ACC112 (cell line): ENCODE results near the gene ZNF384.

ENCODE experiments used
- H2AFZ ChIP-seq: fragments of 200-600 bp; sonication (generic); one replicate; pipeline ENCODE4 v1.6.0; 2017; ENCODE audit warnings: antibody characterized with exemption, low read length; ENCODE audit not compliant: unreplicated experiment
- H3K27ac ChIP-seq: fragments of 200-600 bp; sonication (generic); 2 replicates; pipeline ENCODE4 v1.5.1; 2014; ENCODE audit warnings: low read depth, mild to moderate bottlenecking, antibody characterized with exemption, low read length, moderate library complexity
- H3K27me3 ChIP-seq: fragments of 200-600 bp; sonication (generic); 2 replicates; pipeline ENCODE4 v1.6.1; 2014; ENCODE audit warnings: mild to moderate bottlenecking, antibody characterized with exemption, low read length, moderate library complexity, mixed read lengths; ENCODE audit not compliant: insufficient read depth
- H3K36me3 ChIP-seq: fragments of 200-600 bp; sonication (generic); 2 replicates; pipeline ENCODE4 v1.6.1; 2016; ENCODE audit warnings: mild to moderate bottlenecking, antibody characterized with exemption, low read length, moderate library complexity, mixed read lengths; ENCODE audit not compliant: insufficient read depth
- H3K4me1 ChIP-seq: fragments of 200-600 bp; sonication (generic); one replicate; pipeline ENCODE4 v1.6.1; 2016; ENCODE audit warnings: low read length, mixed read lengths; ENCODE audit not compliant: insufficient read depth, unreplicated experiment, control insufficient read depth
- H3K4me3 ChIP-seq: fragments of 200-600 bp; sonication (generic); 2 replicates; pipeline ENCODE4 v1.5.1; 2014; ENCODE audit warnings: mild to moderate bottlenecking, low read depth, low read length
- H3K79me2 ChIP-seq: fragments of 200-600 bp; sonication (generic); one replicate; pipeline ENCODE4 v1.6.0; 2016; ENCODE audit warnings: low read length; ENCODE audit not compliant: control insufficient read depth, unreplicated experiment, insufficient read depth

ZNF384 gene

DNA sequence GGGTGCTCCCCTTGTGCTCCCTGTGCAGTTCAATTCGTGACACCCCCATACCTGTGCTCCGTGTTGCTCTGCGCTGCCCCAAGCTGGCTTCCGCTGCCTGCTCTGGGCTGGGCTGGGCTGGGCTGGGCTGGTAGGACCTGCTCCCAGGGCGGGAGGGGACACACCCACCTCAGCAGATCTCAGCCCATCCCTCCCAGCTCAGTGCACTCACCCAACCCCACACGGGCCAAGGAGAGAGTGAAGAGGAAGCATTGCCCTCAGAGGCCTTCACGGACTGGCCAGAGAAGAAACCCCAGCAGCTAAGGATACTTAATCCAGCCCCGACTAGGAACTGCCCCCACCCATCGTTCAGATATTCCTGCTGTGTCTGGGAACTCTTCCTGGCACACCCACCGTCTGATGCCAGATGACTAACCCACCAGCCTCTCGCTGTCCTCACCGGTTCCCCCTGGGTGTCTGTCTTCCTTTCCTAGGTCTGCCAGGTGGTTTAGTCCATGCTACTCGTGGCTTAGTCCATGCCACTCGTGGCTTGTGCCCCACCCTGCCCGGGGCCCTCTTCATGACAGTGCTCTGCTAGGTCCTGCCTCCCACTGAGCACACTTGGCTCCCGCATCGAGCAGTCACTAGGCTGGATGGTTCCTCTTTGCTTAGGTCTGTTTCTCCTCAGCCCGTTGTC, 53.2 kb downstream of the ZNF384 start, which contains the start of gene LPAR5:
Gene LPAR5, minus strand, starts transcription at position 104 of the 676 bp plus-strand sequence. CDS start 14,711 bp downstream, outside the sequence.
- Histone ChIP-seq H3K36me3 (no peaks in the 10 kb centered on the region), H3K79me2 (no peaks in the 10 kb centered on the region), H2AFZ (no peak within 1 kb of the TSS), H3K27ac (no peak within 1 kb of the TSS), H3K27me3 (peaks cover 10% of the 10 kb centered on the region; the same call in 1 of the 2 replicates), H3K4me1 (peaks cover 12% of the 10 kb centered on the region), H3K4me3 (no peak within 1 kb of the TSS)

DNA sequence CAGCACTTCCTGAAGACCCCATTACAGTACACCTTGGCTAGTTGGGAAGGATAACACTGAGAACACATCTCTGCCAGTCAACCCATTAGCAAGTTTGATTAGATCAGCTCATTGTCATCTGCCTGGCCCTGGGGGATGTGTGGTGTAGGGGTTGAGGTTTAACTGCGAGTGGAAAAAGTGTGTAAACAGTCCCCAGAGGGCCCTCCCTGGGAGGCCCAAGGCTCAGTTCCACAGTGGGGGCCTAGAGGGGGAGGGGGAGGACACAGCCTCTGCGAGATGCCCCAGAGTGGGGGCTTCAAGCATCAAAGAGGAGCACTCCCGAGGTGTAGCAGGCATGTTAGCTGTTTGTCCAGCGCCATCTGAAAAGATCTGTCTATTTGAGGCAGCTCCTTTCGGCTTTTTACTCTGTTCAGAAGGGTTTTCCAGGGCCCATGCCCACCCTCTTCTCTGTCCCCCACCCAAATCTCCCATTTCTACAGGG, 53.8 kb downstream of the ZNF384 start:
- no peak overlapping the region for H2AFZ ChIP-seq
- peaks cover 5% of the 10 kb centered on the region; the same call in 1 of the 2 replicates for H3K27me3 ChIP-seq
- H3K27ac ChIP-seq, result no peak overlapping the region
- no peaks in the 10 kb centered on the region for H3K36me3 ChIP-seq
- H3K4me3 ChIP-seq, result no peak overlapping the region
- H3K4me1 ChIP-seq, result peaks cover 12% of the 10 kb centered on the region
- no peaks in the 10 kb centered on the region for H3K79me2 ChIP-seq

DNA sequence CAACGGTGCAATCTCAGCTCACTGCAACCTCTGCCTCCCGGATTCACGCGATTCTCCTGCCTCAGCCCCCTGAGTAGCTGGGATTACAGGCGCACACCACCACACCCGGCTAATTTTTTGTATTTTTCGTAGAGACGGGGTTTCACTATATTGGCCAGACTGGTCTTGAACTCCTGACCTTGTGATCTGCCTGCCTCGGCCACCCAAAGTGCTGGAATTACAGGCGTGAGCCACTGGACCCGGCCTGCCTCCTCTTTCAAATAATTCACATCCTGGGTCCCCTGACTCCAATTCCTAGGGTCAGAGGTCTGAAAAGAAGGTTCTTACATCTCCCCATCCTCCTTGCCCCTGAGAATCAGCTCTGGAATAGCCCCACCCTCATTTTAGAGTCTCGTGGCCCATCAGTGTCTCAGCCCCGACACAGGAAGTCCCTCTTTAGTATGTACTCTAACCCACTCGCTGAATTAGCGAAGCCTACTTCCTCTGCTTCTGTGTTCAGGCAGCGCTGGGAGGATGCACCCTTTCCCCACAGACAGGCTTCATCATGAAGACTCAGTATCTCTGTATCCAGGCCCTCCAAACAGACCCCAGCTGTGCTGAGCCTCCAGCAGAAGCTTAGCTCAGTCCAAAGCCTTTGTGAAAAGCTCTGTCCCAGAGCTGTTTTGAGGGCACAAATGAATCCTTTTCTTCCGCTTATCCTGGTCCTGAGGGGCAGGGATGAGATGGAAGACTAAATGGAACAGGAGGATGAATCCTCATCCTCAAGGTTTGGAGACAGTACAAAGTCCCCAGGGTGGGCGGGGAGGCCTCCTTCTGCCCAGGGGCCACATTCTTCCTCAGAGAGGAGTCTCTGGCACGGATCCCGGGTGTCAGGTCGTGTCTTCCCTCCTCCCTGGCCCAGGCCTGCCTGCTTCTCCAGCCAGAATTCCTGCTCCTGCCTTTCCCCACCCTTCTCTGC, 56.9 kb downstream of the ZNF384 start:
- no peaks in the 10 kb centered on the region for H3K79me2 ChIP-seq
- H2AFZ ChIP-seq, result no peak overlapping the region
- no peaks in the 10 kb centered on the region for H3K27me3 ChIP-seq
- peaks cover 12% of the 10 kb centered on the region for H3K4me1 ChIP-seq
- H3K27ac ChIP-seq, result no peak overlapping the region
- H3K36me3 ChIP-seq, result no peaks in the 10 kb centered on the region
- no peak overlapping the region for H3K4me3 ChIP-seq

DNA sequence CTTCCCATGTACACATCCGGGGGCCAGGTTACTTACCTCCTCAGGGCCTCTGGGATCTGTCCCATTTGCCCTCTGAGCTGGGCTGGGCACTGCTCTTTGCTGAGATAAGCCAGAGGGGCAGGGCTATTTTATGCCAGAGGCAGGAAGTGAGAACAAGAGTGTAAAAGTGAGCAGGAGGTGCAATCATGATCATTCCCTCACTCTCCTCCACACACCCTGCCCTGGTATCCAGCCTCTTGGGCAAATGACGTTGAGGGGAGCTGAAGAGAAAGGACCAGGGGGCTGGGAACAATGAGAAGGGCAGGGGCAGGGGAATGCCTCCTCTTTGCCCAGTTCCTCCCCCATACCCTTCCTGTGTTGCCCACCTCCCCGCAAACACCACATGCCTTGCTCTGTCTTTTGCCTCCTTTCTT, 57.6 kb downstream of the ZNF384 start:
- no peaks in the 10 kb centered on the region for H3K36me3 ChIP-seq
- no peak overlapping the region for H3K4me3 ChIP-seq
- no peaks in the 10 kb centered on the region for H3K79me2 ChIP-seq
- no peaks in the 10 kb centered on the region for H3K27me3 ChIP-seq
- H3K4me1 ChIP-seq, result peaks cover 12% of the 10 kb centered on the region
- no peak overlapping the region for H3K27ac ChIP-seq
- no peak overlapping the region for H2AFZ ChIP-seq

DNA sequence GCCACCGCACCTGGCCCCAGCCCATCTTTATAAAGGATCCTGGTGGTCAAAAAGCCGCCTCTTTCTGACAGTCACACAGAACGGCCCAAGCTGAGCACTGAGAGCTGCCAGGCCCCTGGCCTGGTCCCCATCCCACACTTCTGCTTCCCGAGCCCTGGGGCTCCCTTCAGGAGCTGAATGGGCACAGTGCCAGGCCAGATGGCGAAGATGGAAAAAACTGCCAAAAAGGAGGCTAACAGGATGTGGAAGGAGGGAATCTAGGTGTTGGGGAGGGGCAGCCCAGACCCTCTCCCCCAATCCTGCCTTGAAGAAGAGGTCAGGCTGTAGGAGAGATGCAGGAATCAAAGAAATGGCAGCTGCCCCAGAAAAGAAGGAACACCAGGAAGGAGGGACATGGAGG, 58.4 kb downstream of the ZNF384 start:
- no peaks in the 10 kb centered on the region for H3K36me3 ChIP-seq
- H3K79me2 ChIP-seq, result no peaks in the 10 kb centered on the region
- H3K27me3 ChIP-seq, result no peaks in the 10 kb centered on the region
- H3K4me1 ChIP-seq, result peaks cover 5% of the 10 kb centered on the region
- H3K27ac ChIP-seq, result no peak overlapping the region
- no peak overlapping the region for H3K4me3 ChIP-seq
- H2AFZ ChIP-seq, result no peak overlapping the region

DNA sequence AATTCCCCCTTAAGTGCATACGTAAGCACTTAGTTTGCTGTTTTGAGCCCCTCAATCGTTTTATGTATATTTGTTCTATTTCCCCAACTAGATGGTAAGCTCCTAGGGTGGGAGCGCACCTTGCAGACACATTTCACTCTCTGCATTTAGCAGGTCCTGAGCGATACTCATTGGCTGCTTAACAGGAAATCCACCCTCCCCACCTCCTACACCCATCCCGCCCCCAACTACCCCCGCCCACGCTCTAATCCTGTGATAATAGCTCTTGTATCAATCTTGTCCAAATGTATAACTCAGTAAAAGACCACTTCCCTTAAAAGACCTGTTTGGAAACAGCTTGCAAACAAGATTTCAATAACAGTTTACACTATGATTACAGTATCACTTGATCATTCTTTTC, 61.6 kb downstream of the ZNF384 start:
- Histone ChIP-seq H3K27me3 (no peaks in the 10 kb centered on the region), H3K79me2 (no peaks in the 10 kb centered on the region), H2AFZ (no peak overlapping the region), H3K27ac (no peak overlapping the region), H3K36me3 (no peaks in the 10 kb centered on the region), H3K4me3 (no peak overlapping the region), H3K4me1 (peaks cover 2% of the 10 kb centered on the region)

DNA sequence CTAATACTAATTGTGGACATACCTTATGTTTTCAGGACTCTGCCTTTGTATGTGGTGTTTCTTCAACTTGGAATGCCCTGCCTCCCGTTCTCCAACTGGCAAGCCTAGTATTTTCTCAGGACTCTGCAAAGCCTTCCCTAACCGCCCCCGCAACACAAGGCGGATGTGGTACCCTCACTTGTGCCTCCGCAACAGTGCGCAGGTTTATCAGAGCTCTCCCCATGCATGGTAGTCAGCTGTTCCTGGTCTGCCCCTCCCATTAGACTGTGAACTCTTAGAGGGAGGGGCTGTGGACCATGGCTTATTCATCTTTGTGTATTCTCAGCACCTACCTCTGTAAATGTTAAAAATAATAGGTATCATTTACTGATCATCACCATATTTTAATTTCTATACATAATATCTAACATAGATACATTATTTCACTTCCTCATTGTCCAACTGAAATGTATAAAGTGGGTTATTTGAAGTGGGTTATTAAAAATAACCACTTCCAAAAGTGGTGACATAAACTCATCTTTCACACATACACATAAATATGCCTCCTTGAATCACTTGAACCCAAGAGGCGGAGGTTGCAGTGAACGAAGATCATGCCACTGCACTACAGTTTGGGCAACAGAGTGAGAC, 62.4 kb downstream of the ZNF384 start:
- Histone ChIP-seq H3K4me3 (no peak overlapping the region), H3K27ac (no peak overlapping the region), H3K79me2 (no peaks in the 10 kb centered on the region)

DNA sequence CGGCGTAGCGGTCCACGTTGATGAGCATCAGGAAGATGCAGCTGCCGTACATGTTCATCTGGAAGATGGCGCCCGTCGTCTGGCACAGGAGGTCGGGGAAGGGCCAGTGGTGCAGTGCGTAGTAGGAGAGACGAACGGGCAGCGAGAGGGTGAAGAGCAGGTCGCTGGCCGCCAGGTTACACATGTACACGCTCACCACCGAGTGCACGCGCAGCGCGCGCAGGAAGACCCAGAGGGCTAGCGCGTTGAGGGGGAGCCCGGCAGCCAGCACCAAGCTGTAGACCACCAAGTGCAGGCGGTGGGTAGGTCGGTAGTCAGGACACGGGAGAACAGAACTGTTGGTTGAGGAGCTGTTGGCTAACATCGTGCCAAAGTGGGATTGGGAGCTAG, 68.3 kb downstream of the ZNF384 start:
- H3K36me3 ChIP-seq, result no peaks in the 10 kb centered on the region
- H3K4me1 ChIP-seq, result no peaks in the 10 kb centered on the region
- no peaks in the 10 kb centered on the region for H3K79me2 ChIP-seq
- H2AFZ ChIP-seq, result no peak overlapping the region
- 0 out of 2 replicates have a peak overlapping the region, but pooled peaks have one; percentile 21 for H3K4me3 ChIP-seq
- no peak overlapping the region for H3K27ac ChIP-seq
- peaks cover 3% of the 10 kb centered on the region; the same call in 1 of the 2 replicates for H3K27me3 ChIP-seq

More for the DNA sequence above, 62.4 kb downstream of the ZNF384 start:
- no peaks in the 10 kb centered on the region for H3K4me1 ChIP-seq
- H2AFZ ChIP-seq, result no peak overlapping the region
- H3K36me3 ChIP-seq, result no peaks in the 10 kb centered on the region
- H3K27me3 ChIP-seq, result no peaks in the 10 kb centered on the region

DNA sequence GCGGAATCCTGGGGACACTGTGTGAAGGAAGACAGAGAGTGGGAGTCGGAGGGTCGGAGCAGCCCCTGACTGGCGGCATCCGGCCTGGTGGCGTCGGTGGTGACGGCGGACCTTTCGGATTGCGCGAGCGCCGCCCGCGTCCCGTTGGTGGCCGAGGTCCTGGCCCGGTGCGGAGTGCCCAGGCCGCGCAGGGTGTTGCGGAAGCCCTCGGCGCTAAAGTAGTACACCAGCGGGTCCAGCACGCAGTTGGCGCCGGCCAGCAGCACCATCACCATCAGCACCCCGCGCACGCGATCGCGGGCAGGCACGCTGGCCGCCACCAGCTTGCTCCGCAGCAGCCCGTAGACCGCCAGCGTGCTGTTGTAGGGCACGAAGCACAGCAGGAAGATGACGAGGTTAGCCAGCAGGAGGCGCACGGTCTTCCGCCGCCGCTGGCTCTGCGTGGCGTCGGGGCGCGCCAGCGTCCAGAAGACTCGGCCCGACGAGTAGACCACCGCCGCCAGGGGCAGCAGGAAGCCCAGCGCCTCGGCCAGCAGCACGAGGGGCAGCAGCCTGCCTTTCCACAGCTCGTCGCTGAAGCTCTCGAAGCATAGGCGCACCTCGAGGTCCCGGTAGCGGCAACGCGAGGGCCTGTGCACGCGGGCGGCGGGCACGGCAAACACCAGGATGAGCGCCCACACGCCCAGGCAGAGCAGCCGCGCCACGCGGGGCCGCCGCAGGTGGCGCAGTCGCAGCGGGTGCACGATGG, 68.9 kb downstream of the ZNF384 start:
- Histone ChIP-seq H3K27me3 (peaks cover 3% of the 10 kb centered on the region; the same call in 1 of the 2 replicates), H3K4me1 (no peaks in the 10 kb centered on the region), H3K27ac (no peak overlapping the region), H3K36me3 (no peaks in the 10 kb centered on the region), H2AFZ (no peak overlapping the region), H3K4me3 (0 out of 2 replicates have a peak overlapping the region, but pooled peaks have one; percentile 21), H3K79me2 (no peaks in the 10 kb centered on the region)
